K562 (cell line): ENCODE data around the gene MATK. TPM values are rescaled to one million over a fixed set of nuclear protein-coding genes. Genes with fewer than 3 reads are reported as not detected.
A peak's percentile ranks its signal among the peaks of the same experiment; 100 is the strongest.

Experiments used
- FUS ChIP-seq: fragments of 200-400 bp; formaldehyde crosslinking; optimal IDR thresholded peaks from 2 replicates; pipeline ENCODE3; 2017; ENCODE audit warnings: low read depth, low read length
- GABPA ChIP-seq: fragments of 200-800 bp; sonication (Bioruptor generic); conservative IDR thresholded peaks from 2 replicates; pipeline ENCODE4 v1.6.1; 2016; ENCODE audit warnings: low read depth, missing genetic modification characterization, missing compliant biosample characterization
- GATAD2A ChIP-seq: fragments of 450-650 bp; IDR thresholded peaks from 2 replicates; pipeline ENCODE4 v1.6.1; 2017
- HDAC1 ChIP-seq, 2 experiments: fragments of 450-650 bp; IDR thresholded peaks; 2 replicates each; pipeline ENCODE4 v1.6.1; 2016 to 2017; ENCODE audit warnings: inconsistent platforms in 1 of 2, mild to moderate bottlenecking in 1 of 2, moderate library complexity in 1 of 2
- HEY1 ChIP-seq: fragments of 250-450 bp; sonication (Bioruptor Pico); IDR thresholded peaks from 2 replicates; pipeline ENCODE4 v1.5.0; 2020; ENCODE audit warnings: mild to moderate bottlenecking, moderate library complexity, borderline replicate concordance
- HNRNPUL1 ChIP-seq: fragments of 200-400 bp; formaldehyde crosslinking; IDR thresholded peaks from 2 replicates; pipeline ENCODE4 v1.6.1; 2017; ENCODE audit warnings: low read length
- KLF13 ChIP-seq: fragments of 450-650 bp; IDR thresholded peaks from 2 replicates; pipeline ENCODE4 v1.6.1; 2016; ENCODE audit warnings: missing genetic modification characterization, low read depth, mild to moderate bottlenecking, missing compliant biosample characterization, moderate library complexity, borderline replicate concordance
- NCOA6 ChIP-seq: fragments of 450-650 bp; IDR thresholded peaks from 2 replicates; pipeline ENCODE4 v1.6.1; 2017; ENCODE audit warnings: mild to moderate bottlenecking
- NFIC ChIP-seq: fragments of 450-650 bp; IDR thresholded peaks from 2 replicates; pipeline ENCODE4 v1.6.1; 2017; ENCODE audit warnings: mild to moderate bottlenecking, inconsistent platforms
- PHF21A ChIP-seq: fragments of 450-650 bp; IDR thresholded peaks from 2 replicates; pipeline ENCODE4 v1.6.1; 2017; ENCODE audit warnings: low read depth, borderline replicate concordance
- POLR2H ChIP-seq: IDR thresholded peaks from 2 replicates; pipeline ENCODE4 v1.6.1; 2016; ENCODE audit warnings: missing genetic modification characterization, low read depth, mild to moderate bottlenecking, control low read depth, missing compliant biosample characterization, moderate library complexity
- PURB ChIP-seq: sonication (generic); formaldehyde crosslinking; IDR thresholded peaks from 2 replicates; pipeline ENCODE4 v1.9.0; 2021; ENCODE audit warnings: low read depth, mild to moderate bottlenecking, missing genetic modification reagents
- SMAD2 ChIP-seq: fragments of 150-350 bp; IDR thresholded peaks from 2 replicates; pipeline ENCODE4 v1.6.1; 2014; ENCODE audit warnings: low read depth, mild to moderate bottlenecking, low read length
- SMARCA4 ChIP-seq: fragments of 450-650 bp; IDR thresholded peaks from 2 replicates; pipeline ENCODE4 v1.6.1; 2016
- ZNF134 ChIP-seq: fragments of 250-450 bp; sonication (Bioruptor Pico); conservative IDR thresholded peaks from 2 replicates; pipeline ENCODE4 v1.4.0; 2020
- ZNF282 ChIP-seq: sonication (generic); formaldehyde crosslinking; IDR thresholded peaks from 2 replicates; pipeline ENCODE4 v1.8.1; 2023; ENCODE audit warnings: missing genetic modification reagents
- ZNF384 ChIP-seq: IDR thresholded peaks from 2 replicates; pipeline ENCODE4 v1.6.1; 2012; ENCODE audit warnings: low read depth, low read length, improper control_type of control experiment
- ZNF57 ChIP-seq: fragments of 450-650 bp; formaldehyde crosslinking; IDR thresholded peaks from 2 replicates; pipeline ENCODE4 v1.4.0; 2020; ENCODE audit warnings: mild to moderate bottlenecking, moderate library complexity
- ZNF589 ChIP-seq: fragments of 200-800 bp; sonication (Bioruptor generic); IDR thresholded peaks from 2 replicates; pipeline ENCODE4 v1.6.1; 2016; ENCODE audit warnings: low read depth, missing genetic modification characterization, missing compliant biosample characterization
- polyA plus RNA-seq, 8 experiments: library from polyadenylated mRNA; depleted of rRNA in 4 of 8; stranded (reverse) in 5 of 8; unstranded in 3 of 8; fragments of >200 nt; fragmentation: Nextera tagmentation in 2 of 8; fragmentation: Illumina TruSeq in 1 of 8; extraction: Ambion mirVana in 2 of 8; extraction: Trizol in 1 of 8; gene quantifications; 2 replicates each; pipeline versions ENCODE4 v1.2.1 to v1.2.3, GENCODE V29; 2011 to 2014; ENCODE audit warnings: inconsistent platforms in 1 of 8, missing spikeins in 1 of 8
- total RNA-seq, 7 experiments: library from RNA; depleted of rRNA in 6 of 7; stranded (reverse); fragments of >200 nt in 6 of 7; fragmentation: Illumina TruSeq in 2 of 7; extraction: Trizol in 2 of 7; gene quantifications; 2 replicates each; pipeline versions ENCODE4 v1.2.1 to v1.2.3, GENCODE V29; 2011 to 2021; ENCODE audit warnings: low replicate concordance in 1 of 7
- TF ChIP-seq, protein P1 (sequence below): fragments of 450-650 bp; conservative IDR thresholded peaks from 2 replicates; pipeline ENCODE4 v1.6.1; 2016; ENCODE audit warnings: missing genetic modification characterization, low read depth, mild to moderate bottlenecking, missing compliant biosample characterization, moderate library complexity
- TF ChIP-seq, protein P2 (sequence below): sonication (generic); formaldehyde crosslinking; IDR thresholded peaks from 2 replicates; pipeline ENCODE4 v1.5.0; 2020; ENCODE audit warnings: missing genetic modification reagents
- TF ChIP-seq, protein P3 (sequence below): fragments of 250-450 bp; sonication (Bioruptor Pico); IDR thresholded peaks from 2 replicates; pipeline ENCODE4 v1.8.0; 2022; ENCODE audit warnings: moderate library complexity, mild to moderate bottlenecking, inconsistent platforms
- TF ChIP-seq, protein P4 (sequence below), 3 experiments: fragments of 200-800 bp in 1 of 3; fragments of 250-450 bp in 1 of 3; fragments of 450-650 bp in 1 of 3; sonication (Bioruptor Pico) in 1 of 3; sonication (Bioruptor generic) in 1 of 3; formaldehyde crosslinking in 1 of 3; IDR thresholded peaks; 2 replicates each; pipeline versions ENCODE4 v1.6.1 to v1.8.0; 2016 to 2022; ENCODE audit warnings: mild to moderate bottlenecking in 2 of 3, missing genetic modification characterization in 2 of 3, missing compliant biosample characterization in 1 of 3, moderate library complexity in 1 of 3

MATK gene
- total and polyA plus RNA-seq, 9 of the 15 experiments (the other 6 are each of a cell fraction or from before 2014, with no cell fraction given), result 0.08 to 41.5 (median 21.4) TPM

DNA sequence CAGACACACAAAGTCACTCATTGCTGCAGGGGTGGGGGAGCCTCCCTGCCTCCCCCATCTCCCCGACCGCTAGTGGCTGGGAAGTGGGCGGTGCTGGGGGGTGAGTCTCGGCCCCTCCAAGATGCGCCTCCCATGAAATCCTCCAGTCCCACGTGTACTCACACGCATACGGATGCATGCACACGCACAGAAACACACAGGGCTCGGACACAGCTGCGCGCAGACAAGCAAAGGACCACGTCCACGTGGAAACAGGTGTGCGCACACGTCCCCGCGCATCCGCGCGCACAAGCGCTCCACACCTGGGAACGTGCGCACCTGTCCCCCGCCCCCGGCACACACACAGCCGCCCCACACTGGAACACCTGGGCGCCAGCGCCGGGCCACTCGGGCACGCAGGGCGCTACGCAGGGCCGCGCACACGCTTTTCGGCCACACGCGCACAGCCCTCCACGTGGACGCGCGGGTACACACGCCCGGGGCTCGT is 687 bp downstream of the MATK start (continued):
- TF ChIP-seq POLR2H (no peak), ZNF282 (0 out of 2 replicates have a peak, but pooled peaks have one; percentile 21), GABPA (tag) (no peak), PHF21A (no peak), SMAD2 (no peak), ZNF589 (no peak), ZNF384 (no peak), FUS (peak; percentile 68), HDAC1 (IDR thresholded peaks at IDR 0.05) (peak in 1 of 2 experiments; percentile 78; a peak in 2 of 4 replicates), PURB (CRISPR knock-in tag) (no peak), HNRNPUL1 (no peak), NFIC (no peak), SMARCA4 (no peak), KLF13 (no peak), ZNF57 (CRISPR knock-in tag) (no peak), NCOA6 (no peak), ZNF134 (CRISPR knock-in tag) (no peak), GATAD2A (no peak), HEY1 (CRISPR knock-in tag) (no peak)
- TF ChIP-seq, protein P1, sequence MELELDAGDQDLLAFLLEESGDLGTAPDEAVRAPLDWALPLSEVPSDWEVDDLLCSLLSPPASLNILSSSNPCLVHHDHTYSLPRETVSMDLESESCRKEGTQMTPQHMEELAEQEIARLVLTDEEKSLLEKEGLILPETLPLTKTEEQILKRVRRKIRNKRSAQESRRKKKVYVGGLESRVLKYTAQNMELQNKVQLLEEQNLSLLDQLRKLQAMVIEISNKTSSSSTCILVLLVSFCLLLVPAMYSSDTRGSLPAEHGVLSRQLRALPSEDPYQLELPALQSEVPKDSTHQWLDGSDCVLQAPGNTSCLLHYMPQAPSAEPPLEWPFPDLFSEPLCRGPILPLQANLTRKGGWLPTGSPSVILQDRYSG (tag), result no peak
- TF ChIP-seq, protein P2, sequence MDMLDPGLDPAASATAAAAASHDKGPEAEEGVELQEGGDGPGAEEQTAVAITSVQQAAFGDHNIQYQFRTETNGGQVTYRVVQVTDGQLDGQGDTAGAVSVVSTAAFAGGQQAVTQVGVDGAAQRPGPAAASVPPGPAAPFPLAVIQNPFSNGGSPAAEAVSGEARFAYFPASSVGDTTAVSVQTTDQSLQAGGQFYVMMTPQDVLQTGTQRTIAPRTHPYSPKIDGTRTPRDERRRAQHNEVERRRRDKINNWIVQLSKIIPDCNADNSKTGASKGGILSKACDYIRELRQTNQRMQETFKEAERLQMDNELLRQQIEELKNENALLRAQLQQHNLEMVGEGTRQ (CRISPR knock-in tag), result no peak; the same call in 1 of the 2 replicates
- TF ChIP-seq, protein P3, sequence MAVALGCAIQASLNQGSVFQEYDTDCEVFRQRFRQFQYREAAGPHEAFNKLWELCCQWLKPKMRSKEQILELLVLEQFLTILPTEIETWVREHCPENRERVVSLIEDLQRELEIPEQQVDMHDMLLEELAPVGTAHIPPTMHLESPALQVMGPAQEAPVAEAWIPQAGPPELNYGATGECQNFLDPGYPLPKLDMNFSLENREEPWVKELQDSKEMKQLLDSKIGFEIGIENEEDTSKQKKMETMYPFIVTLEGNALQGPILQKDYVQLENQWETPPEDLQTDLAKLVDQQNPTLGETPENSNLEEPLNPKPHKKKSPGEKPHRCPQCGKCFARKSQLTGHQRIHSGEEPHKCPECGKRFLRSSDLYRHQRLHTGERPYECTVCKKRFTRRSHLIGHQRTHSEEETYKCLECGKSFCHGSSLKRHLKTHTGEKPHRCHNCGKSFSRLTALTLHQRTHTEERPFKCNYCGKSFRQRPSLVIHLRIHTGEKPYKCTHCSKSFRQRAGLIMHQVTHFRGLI (CRISPR knock-in tag), result no peak
- TF ChIP-seq, protein P4, sequence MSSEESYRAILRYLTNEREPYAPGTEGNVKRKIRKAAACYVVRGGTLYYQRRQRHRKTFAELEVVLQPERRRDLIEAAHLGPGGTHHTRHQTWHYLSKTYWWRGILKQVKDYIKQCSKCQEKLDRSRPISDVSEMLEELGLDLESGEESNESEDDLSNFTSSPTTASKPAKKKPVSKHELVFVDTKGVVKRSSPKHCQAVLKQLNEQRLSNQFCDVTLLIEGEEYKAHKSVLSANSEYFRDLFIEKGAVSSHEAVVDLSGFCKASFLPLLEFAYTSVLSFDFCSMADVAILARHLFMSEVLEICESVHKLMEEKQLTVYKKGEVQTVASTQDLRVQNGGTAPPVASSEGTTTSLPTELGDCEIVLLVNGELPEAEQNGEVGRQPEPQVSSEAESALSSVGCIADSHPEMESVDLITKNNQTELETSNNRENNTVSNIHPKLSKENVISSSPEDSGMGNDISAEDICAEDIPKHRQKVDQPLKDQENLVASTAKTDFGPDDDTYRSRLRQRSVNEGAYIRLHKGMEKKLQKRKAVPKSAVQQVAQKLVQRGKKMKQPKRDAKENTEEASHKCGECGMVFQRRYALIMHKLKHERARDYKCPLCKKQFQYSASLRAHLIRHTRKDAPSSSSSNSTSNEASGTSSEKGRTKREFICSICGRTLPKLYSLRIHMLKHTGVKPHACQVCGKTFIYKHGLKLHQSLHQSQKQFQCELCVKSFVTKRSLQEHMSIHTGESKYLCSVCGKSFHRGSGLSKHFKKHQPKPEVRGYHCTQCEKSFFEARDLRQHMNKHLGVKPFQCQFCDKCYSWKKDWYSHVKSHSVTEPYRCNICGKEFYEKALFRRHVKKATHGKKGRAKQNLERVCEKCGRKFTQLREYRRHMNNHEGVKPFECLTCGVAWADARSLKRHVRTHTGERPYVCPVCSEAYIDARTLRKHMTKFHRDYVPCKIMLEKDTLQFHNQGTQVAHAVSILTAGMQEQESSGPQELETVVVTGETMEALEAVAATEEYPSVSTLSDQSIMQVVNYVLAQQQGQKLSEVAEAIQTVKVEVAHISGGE (CRISPR knock-in tag; IDR thresholded peaks at IDR 0.05), result no peak
